ENCODE results near the gene GALNT14. TPM values are rescaled to one million over a fixed set of nuclear protein-coding genes. Genes with fewer than 3 reads are reported as not detected.

The GALNT14 gene
- total RNA-seq, 1 experiment from 2014 or later, result 6.0 TPM

DNA sequence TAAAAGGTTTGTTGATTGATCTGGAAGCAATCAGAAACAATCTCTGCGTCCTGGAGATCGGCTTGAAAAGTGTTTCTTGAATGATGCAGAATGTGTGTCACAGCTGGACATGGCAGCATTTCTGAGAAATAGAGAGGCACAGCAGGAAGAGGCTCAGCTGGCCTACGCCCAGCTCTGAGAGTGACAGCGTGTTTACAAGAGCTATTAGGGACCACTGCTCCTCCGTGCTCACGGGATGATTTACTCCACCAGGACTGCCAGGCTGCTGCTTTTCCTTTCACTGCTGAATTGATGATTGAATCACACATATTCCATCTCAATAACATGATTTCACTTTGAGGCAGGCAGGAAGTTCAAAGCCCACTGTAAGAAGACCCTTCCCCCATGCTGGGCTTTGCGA, 62.8 kb downstream of the GALNT14 start (continued):
- TF ChIP-seq, protein P1, sequence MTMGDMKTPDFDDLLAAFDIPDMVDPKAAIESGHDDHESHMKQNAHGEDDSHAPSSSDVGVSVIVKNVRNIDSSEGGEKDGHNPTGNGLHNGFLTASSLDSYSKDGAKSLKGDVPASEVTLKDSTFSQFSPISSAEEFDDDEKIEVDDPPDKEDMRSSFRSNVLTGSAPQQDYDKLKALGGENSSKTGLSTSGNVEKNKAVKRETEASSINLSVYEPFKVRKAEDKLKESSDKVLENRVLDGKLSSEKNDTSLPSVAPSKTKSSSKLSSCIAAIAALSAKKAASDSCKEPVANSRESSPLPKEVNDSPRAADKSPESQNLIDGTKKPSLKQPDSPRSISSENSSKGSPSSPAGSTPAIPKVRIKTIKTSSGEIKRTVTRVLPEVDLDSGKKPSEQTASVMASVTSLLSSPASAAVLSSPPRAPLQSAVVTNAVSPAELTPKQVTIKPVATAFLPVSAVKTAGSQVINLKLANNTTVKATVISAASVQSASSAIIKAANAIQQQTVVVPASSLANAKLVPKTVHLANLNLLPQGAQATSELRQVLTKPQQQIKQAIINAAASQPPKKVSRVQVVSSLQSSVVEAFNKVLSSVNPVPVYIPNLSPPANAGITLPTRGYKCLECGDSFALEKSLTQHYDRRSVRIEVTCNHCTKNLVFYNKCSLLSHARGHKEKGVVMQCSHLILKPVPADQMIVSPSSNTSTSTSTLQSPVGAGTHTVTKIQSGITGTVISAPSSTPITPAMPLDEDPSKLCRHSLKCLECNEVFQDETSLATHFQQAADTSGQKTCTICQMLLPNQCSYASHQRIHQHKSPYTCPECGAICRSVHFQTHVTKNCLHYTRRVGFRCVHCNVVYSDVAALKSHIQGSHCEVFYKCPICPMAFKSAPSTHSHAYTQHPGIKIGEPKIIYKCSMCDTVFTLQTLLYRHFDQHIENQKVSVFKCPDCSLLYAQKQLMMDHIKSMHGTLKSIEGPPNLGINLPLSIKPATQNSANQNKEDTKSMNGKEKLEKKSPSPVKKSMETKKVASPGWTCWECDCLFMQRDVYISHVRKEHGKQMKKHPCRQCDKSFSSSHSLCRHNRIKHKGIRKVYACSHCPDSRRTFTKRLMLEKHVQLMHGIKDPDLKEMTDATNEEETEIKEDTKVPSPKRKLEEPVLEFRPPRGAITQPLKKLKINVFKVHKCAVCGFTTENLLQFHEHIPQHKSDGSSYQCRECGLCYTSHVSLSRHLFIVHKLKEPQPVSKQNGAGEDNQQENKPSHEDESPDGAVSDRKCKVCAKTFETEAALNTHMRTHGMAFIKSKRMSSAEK (CRISPR knock-in tag; IDR thresholded peaks at IDR 0.05; ENCODE audit: borderline replicate concordance), result no peak
- TF ChIP-seq IRF2 (CRISPR knock-in tag; IDR thresholded peaks at IDR 0.05; ENCODE audit: borderline replicate concordance, low read depth) (no peak), CREB1 (CRISPR knock-in tag; IDR thresholded peaks at IDR 0.05) (no peak)
- TF ChIP-seq, protein P2, sequence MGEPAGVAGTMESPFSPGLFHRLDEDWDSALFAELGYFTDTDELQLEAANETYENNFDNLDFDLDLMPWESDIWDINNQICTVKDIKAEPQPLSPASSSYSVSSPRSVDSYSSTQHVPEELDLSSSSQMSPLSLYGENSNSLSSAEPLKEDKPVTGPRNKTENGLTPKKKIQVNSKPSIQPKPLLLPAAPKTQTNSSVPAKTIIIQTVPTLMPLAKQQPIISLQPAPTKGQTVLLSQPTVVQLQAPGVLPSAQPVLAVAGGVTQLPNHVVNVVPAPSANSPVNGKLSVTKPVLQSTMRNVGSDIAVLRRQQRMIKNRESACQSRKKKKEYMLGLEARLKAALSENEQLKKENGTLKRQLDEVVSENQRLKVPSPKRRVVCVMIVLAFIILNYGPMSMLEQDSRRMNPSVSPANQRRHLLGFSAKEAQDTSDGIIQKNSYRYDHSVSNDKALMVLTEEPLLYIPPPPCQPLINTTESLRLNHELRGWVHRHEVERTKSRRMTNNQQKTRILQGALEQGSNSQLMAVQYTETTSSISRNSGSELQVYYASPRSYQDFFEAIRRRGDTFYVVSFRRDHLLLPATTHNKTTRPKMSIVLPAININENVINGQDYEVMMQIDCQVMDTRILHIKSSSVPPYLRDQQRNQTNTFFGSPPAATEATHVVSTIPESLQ (CRISPR knock-in tag; IDR thresholded peaks at IDR 0.05), result no peak

- no peak for ATAC-seq
- ChIA-PET POLR2A (no interaction called here), CTCF (interaction anchor here (0.9 to 2.3 kb wide), 4 partner anchors 8 to 360 kb away, joined by 3 to 9 read pairs (median 4); no protein-coding TSS in a partner anchor)
- Mint-ChIP-seq H3K4me1 (peaks cover 33% of the 10 kb centered on the region), H3K4me3 (no peak overlapping the region), H3K27ac (no peak overlapping the region; the same call in 1 of the 2 replicates), H3K27me3 (ENCODE audit: low read depth) (no peaks in the 10 kb centered on the region), H3K36me3 (no peaks in the 10 kb centered on the region), H3K9me3 (no peaks in the 10 kb centered on the region)
- DNase-seq (ENCODE audit: low spot score), result no peak
- TF ChIP-seq OVOL2 (CRISPR knock-in tag; IDR thresholded peaks at IDR 0.05; ENCODE audit: borderline replicate concordance) (no peak), ATF2 (CRISPR knock-in tag; IDR thresholded peaks at IDR 0.05; ENCODE audit: borderline replicate concordance, low read depth) (no peak), ZNF317 (CRISPR knock-in tag; IDR thresholded peaks at IDR 0.05; ENCODE audit: borderline replicate concordance, low read depth) (no peak), RELA (CRISPR knock-in tag; IDR thresholded peaks at IDR 0.05; ENCODE audit: borderline replicate concordance) (no peak)
- TF ChIP-seq, protein P1 (CRISPR knock-in tag; IDR thresholded peaks at IDR 0.05; ENCODE audit: borderline replicate concordance), result no peak
These were observed 66.5 kb downstream of the GALNT14 start for GRCh38 chr2:31071741-31072140.
